ENCODE results near the gene EPS8L2.

EPS8L2 gene

GRCh38 chr11:723120-723883 is 17.3 kb downstream of the EPS8L2 start:
- Histone ChIP-seq H3K4me3 (ENCODE audit: low read length) (no peak overlapping the region), H3K4me2 (ENCODE audit: low read length) (no peak overlapping the region), H3K36me3 (ENCODE audit: insufficient read depth, low read length) (no peaks in the 10 kb centered on the region), H3K9me3 (replicated peaks; ENCODE audit: low read length) (no peaks in the 10 kb centered on the region), H3K9ac (ENCODE audit: low read depth, low read length) (no peak overlapping the region), H3K27me3 (ENCODE audit: control insufficient read depth, insufficient read depth, low read length) (peaks cover 28% of the 10 kb centered on the region), H3K4me1 (ENCODE audit: control insufficient read depth, insufficient read depth, low read length) (peaks cover 33% of the 10 kb centered on the region)

- Histone ChIP-seq H3K4me2 (ENCODE audit: low read length) (no peak overlapping the region), H3K27me3 (ENCODE audit: control insufficient read depth, insufficient read depth, low read length) (peaks cover 28% of the 10 kb centered on the region), H3K9me3 (replicated peaks; ENCODE audit: low read length) (no peaks in the 10 kb centered on the region), H3K9ac (ENCODE audit: low read depth, low read length) (no peak overlapping the region), H3K4me1 (ENCODE audit: control insufficient read depth, insufficient read depth, low read length) (peaks cover 41% of the 10 kb centered on the region), H3K36me3 (ENCODE audit: insufficient read depth, low read length) (no peaks in the 10 kb centered on the region), H3K4me3 (ENCODE audit: low read length) (no peak overlapping the region)
These were observed 18.2 kb downstream of the EPS8L2 start for GRCh38 chr11:724049-724777.

- Histone ChIP-seq H3K27me3 (ENCODE audit: control insufficient read depth, insufficient read depth, low read length) (peaks cover 25% of the 10 kb centered on the region), H3K4me1 (ENCODE audit: control insufficient read depth, insufficient read depth, low read length) (peaks cover 35% of the 10 kb centered on the region), H3K36me3 (ENCODE audit: insufficient read depth, low read length) (no peaks in the 10 kb centered on the region), H3K9me3 (replicated peaks; ENCODE audit: low read length) (no peaks in the 10 kb centered on the region), H3K9ac (ENCODE audit: low read depth, low read length) (no peak overlapping the region), H3K4me2 (ENCODE audit: low read length) (no peak overlapping the region), H3K4me3 (ENCODE audit: low read length) (no peak overlapping the region)
These were observed 18.9 kb downstream of the EPS8L2 start for GRCh38 chr11:724778-725386.

GRCh38 chr11:725624-726202 is 19.7 kb downstream of the EPS8L2 start:
- H3K4me3 ChIP-seq (ENCODE audit: low read length): no peak overlapping the region
- peaks cover 35% of the 10 kb centered on the region for H3K4me1 ChIP-seq (ENCODE audit: control insufficient read depth, insufficient read depth, low read length)
- H3K9me3 ChIP-seq (replicated peaks; ENCODE audit: low read length): no peaks in the 10 kb centered on the region
- no peaks in the 10 kb centered on the region for H3K36me3 ChIP-seq (ENCODE audit: insufficient read depth, low read length)
- H3K9ac ChIP-seq (ENCODE audit: low read depth, low read length): no peak overlapping the region
- peaks cover 19% of the 10 kb centered on the region for H3K27me3 ChIP-seq (ENCODE audit: control insufficient read depth, insufficient read depth, low read length)
- H3K4me2 ChIP-seq (ENCODE audit: low read length): no peak overlapping the region

- Histone ChIP-seq H3K4me3 (ENCODE audit: low read length) (no peak overlapping the region), H3K4me1 (ENCODE audit: control insufficient read depth, insufficient read depth, low read length) (peaks cover 31% of the 10 kb centered on the region), H3K4me2 (ENCODE audit: low read length) (peak overlapping the region; percentile 58), H3K9me3 (replicated peaks; ENCODE audit: low read length) (no peaks in the 10 kb centered on the region), H3K36me3 (ENCODE audit: insufficient read depth, low read length) (no peaks in the 10 kb centered on the region), H3K9ac (ENCODE audit: low read depth, low read length) (no peak overlapping the region), H3K27me3 (ENCODE audit: control insufficient read depth, insufficient read depth, low read length) (peaks cover 12% of the 10 kb centered on the region)
These were observed 20.5 kb downstream of the EPS8L2 start for GRCh38 chr11:726278-727220.

- no peak overlapping the region for H3K9ac ChIP-seq (ENCODE audit: low read depth, low read length)
- peak overlapping the region; percentile 40 for H3K4me2 ChIP-seq (ENCODE audit: low read length)
- peaks cover 31% of the 10 kb centered on the region for H3K4me1 ChIP-seq (ENCODE audit: control insufficient read depth, insufficient read depth, low read length)
- H3K4me3 ChIP-seq (ENCODE audit: low read length): no peak overlapping the region
- peaks cover 6% of the 10 kb centered on the region for H3K27me3 ChIP-seq (ENCODE audit: control insufficient read depth, insufficient read depth, low read length)
- no peaks in the 10 kb centered on the region for H3K9me3 ChIP-seq (replicated peaks; ENCODE audit: low read length)
- H3K36me3 ChIP-seq (ENCODE audit: insufficient read depth, low read length): no peaks in the 10 kb centered on the region
These were observed 21.3 kb downstream of the EPS8L2 start for GRCh38 chr11:727281-727701.

- peak overlapping the region; percentile 40 for H3K4me2 ChIP-seq (ENCODE audit: low read length)
- peaks cover 7% of the 10 kb centered on the region for H3K27me3 ChIP-seq (ENCODE audit: control insufficient read depth, insufficient read depth, low read length)
- H3K9me3 ChIP-seq (replicated peaks; ENCODE audit: low read length): no peaks in the 10 kb centered on the region
- H3K9ac ChIP-seq (ENCODE audit: low read depth, low read length): peak overlapping the region; percentile 18
- H3K36me3 ChIP-seq (ENCODE audit: insufficient read depth, low read length): no peaks in the 10 kb centered on the region
- H3K4me1 ChIP-seq (ENCODE audit: control insufficient read depth, insufficient read depth, low read length): peaks cover 31% of the 10 kb centered on the region
- H3K4me3 ChIP-seq (ENCODE audit: low read length): no peak overlapping the region
These were observed 22.1 kb downstream of the EPS8L2 start for GRCh38 chr11:727859-728748.

- Histone ChIP-seq H3K4me2 (ENCODE audit: low read length) (no peak overlapping the region), H3K9me3 (replicated peaks; ENCODE audit: low read length) (no peaks in the 10 kb centered on the region), H3K36me3 (ENCODE audit: insufficient read depth, low read length) (no peaks in the 10 kb centered on the region), H3K4me3 (ENCODE audit: low read length) (no peak overlapping the region), H3K9ac (ENCODE audit: low read depth, low read length) (no peak overlapping the region), H3K27me3 (ENCODE audit: control insufficient read depth, insufficient read depth, low read length) (peaks cover 14% of the 10 kb centered on the region), H3K4me1 (ENCODE audit: control insufficient read depth, insufficient read depth, low read length) (peaks cover 31% of the 10 kb centered on the region)
These were observed 23.0 kb downstream of the EPS8L2 start for GRCh38 chr11:728901-729491.

- Histone ChIP-seq H3K4me1 (ENCODE audit: control insufficient read depth, insufficient read depth, low read length) (peaks cover 31% of the 10 kb centered on the region), H3K9me3 (replicated peaks; ENCODE audit: low read length) (no peaks in the 10 kb centered on the region), H3K27me3 (ENCODE audit: control insufficient read depth, insufficient read depth, low read length) (peaks cover 14% of the 10 kb centered on the region), H3K4me3 (ENCODE audit: low read length) (no peak overlapping the region), H3K36me3 (ENCODE audit: insufficient read depth, low read length) (no peaks in the 10 kb centered on the region), H3K4me2 (ENCODE audit: low read length) (no peak overlapping the region), H3K9ac (ENCODE audit: low read depth, low read length) (no peak overlapping the region)
These were observed 23.6 kb downstream of the EPS8L2 start for GRCh38 chr11:729492-730074.
